ENCODE measurements around the gene VIPR2.

VIPR2 gene

DNA sequence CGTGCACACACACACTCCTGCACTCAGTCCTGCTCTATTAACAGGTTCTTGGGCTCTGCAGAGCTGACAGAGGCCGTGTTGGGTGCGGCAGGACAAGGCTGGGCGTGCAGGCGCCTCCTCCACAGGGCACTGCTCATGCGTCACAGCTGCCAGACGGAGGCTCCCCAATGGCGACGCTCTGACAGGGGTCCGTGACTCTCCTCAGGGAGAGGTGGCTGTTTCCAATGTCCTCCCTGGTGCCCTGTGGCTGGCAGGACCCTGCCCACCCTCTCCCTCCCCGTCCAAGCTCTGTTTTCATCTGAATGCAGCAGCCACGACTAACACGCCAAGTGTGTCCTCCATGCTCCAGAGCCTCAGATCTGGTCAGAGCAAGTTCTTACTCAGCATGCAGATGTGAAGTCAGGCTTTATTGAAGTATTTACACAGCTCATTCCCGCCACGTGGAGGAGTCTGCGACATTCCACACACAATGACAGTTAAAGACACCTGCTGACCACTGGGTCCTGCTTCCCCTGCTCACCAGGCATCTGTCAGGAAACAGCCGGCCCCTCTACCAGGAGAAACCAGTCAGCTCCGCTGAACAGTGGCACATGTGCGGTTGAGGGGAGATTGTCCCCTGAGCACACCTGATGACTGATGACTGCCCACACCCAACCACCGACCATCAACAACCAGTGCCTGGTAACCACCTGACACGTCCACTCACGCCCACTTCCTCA, 116.7 kb downstream of the VIPR2 start:
- TF ChIP-seq, protein P1, sequence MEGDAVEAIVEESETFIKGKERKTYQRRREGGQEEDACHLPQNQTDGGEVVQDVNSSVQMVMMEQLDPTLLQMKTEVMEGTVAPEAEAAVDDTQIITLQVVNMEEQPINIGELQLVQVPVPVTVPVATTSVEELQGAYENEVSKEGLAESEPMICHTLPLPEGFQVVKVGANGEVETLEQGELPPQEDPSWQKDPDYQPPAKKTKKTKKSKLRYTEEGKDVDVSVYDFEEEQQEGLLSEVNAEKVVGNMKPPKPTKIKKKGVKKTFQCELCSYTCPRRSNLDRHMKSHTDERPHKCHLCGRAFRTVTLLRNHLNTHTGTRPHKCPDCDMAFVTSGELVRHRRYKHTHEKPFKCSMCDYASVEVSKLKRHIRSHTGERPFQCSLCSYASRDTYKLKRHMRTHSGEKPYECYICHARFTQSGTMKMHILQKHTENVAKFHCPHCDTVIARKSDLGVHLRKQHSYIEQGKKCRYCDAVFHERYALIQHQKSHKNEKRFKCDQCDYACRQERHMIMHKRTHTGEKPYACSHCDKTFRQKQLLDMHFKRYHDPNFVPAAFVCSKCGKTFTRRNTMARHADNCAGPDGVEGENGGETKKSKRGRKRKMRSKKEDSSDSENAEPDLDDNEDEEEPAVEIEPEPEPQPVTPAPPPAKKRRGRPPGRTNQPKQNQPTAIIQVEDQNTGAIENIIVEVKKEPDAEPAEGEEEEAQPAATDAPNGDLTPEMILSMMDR (IDR thresholded peaks at IDR 0.05; ENCODE audit: low read length, missing control alignments): no peak
- no peak for DNase-seq (ENCODE audit: low read depth)
- no peak overlapping the region for H3K4me3 ChIP-seq (replicated peaks; ENCODE audit: low read depth, low read length)

DNA sequence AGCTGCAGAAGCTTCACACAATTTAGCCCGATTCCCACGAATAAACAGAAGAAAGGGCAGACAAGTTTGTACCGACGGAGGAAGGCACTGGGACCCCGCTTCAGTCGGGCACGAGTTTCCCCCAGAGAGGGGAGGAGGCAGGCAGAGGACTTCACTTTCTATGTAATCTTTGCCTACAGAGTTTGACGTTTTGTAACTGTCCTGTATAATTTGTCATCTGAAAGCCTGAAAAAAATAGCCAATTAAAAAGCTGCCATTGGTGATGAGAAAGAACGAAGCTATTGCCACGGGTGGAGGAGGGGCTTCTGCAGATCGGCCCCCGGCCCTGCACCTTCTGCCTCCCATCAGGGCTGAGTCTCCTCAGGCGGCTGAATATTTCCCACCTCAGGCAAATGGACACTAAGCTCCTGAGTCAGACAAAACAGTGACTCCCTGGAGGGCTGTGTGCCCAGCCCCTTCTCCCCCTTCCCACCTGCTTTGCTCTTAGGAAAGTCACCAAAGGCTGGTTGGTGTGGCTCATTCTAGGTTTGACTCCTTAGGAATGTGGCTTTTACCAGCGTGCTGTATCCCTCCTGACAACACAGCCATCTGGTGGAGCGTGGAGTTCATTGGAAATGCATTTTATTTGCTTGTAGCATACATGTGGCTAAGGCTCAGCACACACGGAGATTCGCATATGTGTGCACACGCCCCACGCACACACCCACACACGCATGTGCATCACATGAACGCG, 117.4 kb downstream of the VIPR2 start:
- H3K4me3 ChIP-seq (replicated peaks; ENCODE audit: low read depth, low read length): no peak overlapping the region
- TF ChIP-seq, protein P1 (IDR thresholded peaks at IDR 0.05; ENCODE audit: low read length, missing control alignments): no peak
- DNase-seq (ENCODE audit: low read depth): no peak

DNA sequence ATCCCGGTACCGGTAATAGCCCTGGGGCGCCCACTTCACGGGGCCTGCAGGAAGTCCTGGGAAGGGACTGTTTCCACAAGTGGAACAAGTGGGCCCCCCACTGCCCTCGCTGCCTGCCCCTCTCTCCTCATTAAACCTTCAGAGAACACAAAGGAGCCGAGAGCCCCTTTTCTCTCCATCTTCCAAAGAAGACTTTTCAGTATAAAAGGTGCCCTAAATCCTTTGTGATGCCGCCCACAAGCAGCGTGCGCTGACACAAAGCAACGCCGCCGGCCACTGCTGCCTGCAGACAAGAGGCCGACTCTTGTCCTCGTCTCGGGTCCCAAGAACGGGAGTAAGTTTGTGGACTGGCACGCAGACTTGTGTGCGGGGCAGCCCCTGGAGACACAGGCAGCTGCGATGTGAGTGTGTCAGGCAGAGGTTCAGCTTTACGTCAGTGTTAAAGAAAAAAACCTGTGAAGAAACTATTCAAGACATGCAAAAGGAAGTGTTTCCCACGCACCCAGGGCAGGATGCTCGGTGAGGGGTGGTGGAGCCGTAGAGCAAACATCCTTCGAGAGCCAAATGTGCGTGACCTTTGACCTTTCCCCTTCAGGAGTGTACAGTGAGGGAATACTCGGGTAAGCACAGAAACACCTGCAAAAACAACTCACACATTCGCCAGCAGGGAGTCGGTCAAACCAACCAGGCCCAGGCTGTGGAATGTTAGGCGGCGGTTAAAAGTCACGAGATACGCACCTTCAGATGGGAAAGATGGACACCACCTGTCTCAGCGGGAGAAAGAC, 118.2 kb downstream of the VIPR2 start:
- DNase-seq (ENCODE audit: low read depth): no peak
- no peak overlapping the region for H3K4me3 ChIP-seq (replicated peaks; ENCODE audit: low read depth, low read length)
- TF ChIP-seq, protein P1 (IDR thresholded peaks at IDR 0.05; ENCODE audit: low read length, missing control alignments): no peak

DNA sequence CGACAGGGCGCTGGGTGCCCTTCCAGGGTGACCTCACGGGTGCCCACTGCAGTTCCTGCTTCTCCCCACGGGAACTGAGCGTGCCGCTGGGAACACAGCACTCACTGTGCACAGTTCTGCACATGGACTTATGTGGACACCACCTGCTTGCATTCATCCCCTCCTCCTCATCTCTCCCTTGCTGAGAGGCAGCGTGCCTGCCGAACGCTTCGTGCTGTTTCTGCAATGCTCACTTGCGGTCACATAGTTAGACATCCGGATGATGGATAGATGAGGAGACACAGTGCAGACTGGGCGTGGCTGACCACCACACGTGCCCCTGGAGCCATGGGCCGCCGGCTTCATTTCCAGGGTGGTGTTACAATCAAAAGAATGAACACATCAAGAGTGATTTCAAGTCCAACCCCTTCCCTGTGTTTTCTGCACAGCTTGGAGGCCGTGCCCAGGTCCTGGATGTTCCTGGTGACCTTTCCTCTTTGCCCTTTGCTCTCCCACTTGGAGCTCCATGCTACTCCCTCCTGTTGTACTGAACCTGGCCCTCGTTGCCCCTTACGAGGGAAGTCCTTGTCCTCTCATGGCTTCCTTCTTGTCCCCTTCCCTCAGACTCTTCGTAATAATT, 119.4 kb downstream of the VIPR2 start:
- DNase-seq (ENCODE audit: low read depth): no peak
- TF ChIP-seq, protein P1 (IDR thresholded peaks at IDR 0.05; ENCODE audit: low read length, missing control alignments): no peak
- no peak overlapping the region for H3K4me3 ChIP-seq (replicated peaks; ENCODE audit: low read depth, low read length)

DNA sequence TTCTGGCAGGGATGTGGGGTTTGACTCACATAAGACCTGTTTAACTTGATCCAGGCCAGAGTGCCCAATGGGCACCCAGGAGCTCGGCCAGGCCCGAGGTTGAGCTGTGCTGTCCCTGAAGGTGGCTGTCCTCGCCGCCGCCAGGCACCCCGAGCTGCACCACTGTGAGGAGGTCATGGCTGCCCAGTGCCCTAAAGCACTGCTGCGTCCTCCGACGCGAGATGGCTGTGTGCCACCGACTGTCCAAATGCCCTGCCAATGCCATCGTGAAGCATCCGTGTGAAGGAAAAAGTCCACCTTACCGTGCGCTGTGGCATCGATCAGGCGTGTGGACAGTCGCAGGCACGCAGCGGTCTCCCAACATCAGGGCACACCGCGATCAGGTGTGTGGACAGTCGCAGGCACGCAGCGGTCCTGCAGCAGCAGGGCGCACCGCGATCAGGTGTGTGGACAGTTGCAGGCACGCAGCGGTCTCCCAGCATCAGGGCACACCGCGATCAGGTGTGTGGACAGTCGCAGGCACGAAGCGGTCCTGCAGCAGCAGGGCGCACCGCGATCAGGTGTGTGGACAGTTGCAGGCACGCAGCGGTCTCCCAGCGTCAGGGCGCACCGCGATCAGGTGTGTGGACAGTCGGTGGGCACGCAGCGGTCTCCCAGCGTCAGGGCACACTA, 120.3 kb downstream of the VIPR2 start:
- TF ChIP-seq, protein P1 (IDR thresholded peaks at IDR 0.05; ENCODE audit: low read length, missing control alignments): no peak
- H3K4me3 ChIP-seq (replicated peaks; ENCODE audit: low read depth, low read length): no peak overlapping the region
- DNase-seq (ENCODE audit: low read depth): no peak

DNA sequence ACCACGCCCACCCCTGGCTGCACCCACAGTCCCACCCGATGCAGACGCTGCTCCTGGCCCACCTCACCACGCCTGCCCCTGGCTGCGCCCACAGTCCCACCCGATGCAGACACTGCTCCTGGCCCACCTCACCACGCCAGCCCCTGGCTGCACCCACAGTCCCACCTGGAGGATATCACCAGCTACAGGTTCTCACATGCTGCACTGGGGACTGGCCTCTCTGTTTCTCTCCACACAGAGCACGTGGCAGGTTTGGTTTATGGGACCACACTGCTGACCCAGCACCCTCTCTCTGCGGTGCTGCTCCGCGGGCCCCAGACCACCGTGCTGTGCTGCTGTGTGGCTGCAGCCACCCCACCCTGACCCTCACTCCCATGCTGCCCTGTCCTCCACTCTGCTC, 120.9 kb downstream of the VIPR2 start:
- TF ChIP-seq, protein P1 (IDR thresholded peaks at IDR 0.05; ENCODE audit: low read length, missing control alignments): no peak
- DNase-seq (ENCODE audit: low read depth): no peak
- no peak overlapping the region for H3K4me3 ChIP-seq (replicated peaks; ENCODE audit: low read depth, low read length)

Data from fibroblast of pulmonary artery (primary cell).